Caco-2 (cell line): ENCODE data around the gene GRID1. TPM values are rescaled to one million over a fixed set of nuclear protein-coding genes. Genes with fewer than 3 reads are reported as not detected.

Experiments used
- BruUV-seq: library from RNA; stranded (reverse); fragments of 400-500 nt; replicated peaks from 2 replicates; lab custom pipeline; 2021; lab: Mats Ljungman, UMichigan
- CTCF ChIA-PET: fragments of 300-600 bp; sonication (Branson Sonifier 250); formaldehyde crosslinking; loops from one replicate; lab custom pipeline; 2022; ENCODE audit warnings: antibody characterized with exemption; lab: Charles Lee
- POLR2A ChIA-PET: fragments of 300-600 bp; sonication (Branson Sonifier 250); formaldehyde crosslinking; loops from one replicate; lab custom pipeline; 2022; ENCODE audit warnings: antibody characterized with exemption; lab: Charles Lee
- DNase-seq, 2 experiments: peaks; one replicate each; pipeline versions ENCODE4 v3.0.0 to v3.0.0-alpha.2; 2020 to 2022
- H3K27me3 ChIP-seq: replicated peaks from 2 replicates; pipeline ENCODE4 v1.6.0; 2011; ENCODE audit warnings: low read length; ENCODE audit not compliant: control insufficient read depth, insufficient read depth
- H3K36me3 ChIP-seq: 2 replicates; pipeline ENCODE4 v1.5.1; 2011; ENCODE audit warnings: low read length; ENCODE audit not compliant: control insufficient read depth, insufficient read depth
- H3K4me1 ChIP-seq: fragments of 250-450 bp; sonication (Bioruptor Pico); 2 replicates; pipeline ENCODE4 v1.5.1; 2020; ENCODE audit warnings: mild to moderate bottlenecking
- H3K4me3 ChIP-seq: 2 replicates; pipeline ENCODE4 v1.5.1; 2011; ENCODE audit warnings: low read depth, mild to moderate bottlenecking, control low read depth, low read length
- H3K9me3 ChIP-seq: fragments of 250-450 bp; sonication (Bioruptor Pico); 2 replicates; pipeline ENCODE4 v1.5.1; 2020; ENCODE audit warnings: mild to moderate bottlenecking, moderate library complexity
- H3K27ac Mint-ChIP-seq: one replicate; pipeline ENCODE4 v1.8.0; 2022; ENCODE audit warnings: mixed read lengths; ENCODE audit not compliant: unreplicated experiment
- H3K27me3 Mint-ChIP-seq: one replicate; pipeline ENCODE4 v1.8.0; 2022; ENCODE audit warnings: mixed read lengths; ENCODE audit not compliant: insufficient read depth, unreplicated experiment
- H3K36me3 Mint-ChIP-seq: one replicate; pipeline ENCODE4 v1.8.0; 2022; ENCODE audit warnings: mild to moderate bottlenecking, mixed read lengths; ENCODE audit not compliant: insufficient read depth, unreplicated experiment
- H3K4me1 Mint-ChIP-seq: one replicate; pipeline ENCODE4 v1.8.0; 2022; ENCODE audit warnings: low read depth, mixed read lengths; ENCODE audit not compliant: unreplicated experiment
- H3K4me3 Mint-ChIP-seq: one replicate; pipeline ENCODE4 v1.8.0; 2022; ENCODE audit warnings: mild to moderate bottlenecking, moderate library complexity, mixed read lengths; ENCODE audit not compliant: unreplicated experiment
- H3K9me3 Mint-ChIP-seq: one replicate; pipeline ENCODE4 v1.8.0; 2022; ENCODE audit warnings: mixed read lengths; ENCODE audit not compliant: unreplicated experiment
- CTCF ChIP-seq, 2 experiments: fragments of 200-600 bp in 1 of 2; IDR thresholded peaks; 1 replicate in 1 of 2; 2 replicates in 1 of 2; pipeline versions ENCODE4 v1.5.1 to v1.8.0; 2011 to 2022; ENCODE audit warnings: antibody characterized with exemption in 1 of 2, control low read depth in 1 of 2, inconsistent platforms in 1 of 2, low read depth in 1 of 2, low read length in 1 of 2, mild to moderate bottlenecking in 1 of 2, moderate library complexity in 1 of 2; ENCODE audit not compliant: insufficient read depth in 1 of 2, severe bottlenecking in 1 of 2, unreplicated experiment in 1 of 2
- intact Hi-C: fragments of 100-400 bp; cut with micrococcal nuclease; formaldehyde crosslinking; loops from one replicate; pipeline ENCODE4 v1.10.0; 2022; ENCODE audit not compliant: unreplicated experiment
- total RNA-seq: library from RNA; stranded (reverse); gene quantifications from 2 replicates; pipeline ENCODE4 v1.2.3, GENCODE V29; 2022

GRID1 gene
- total RNA-seq, 1 experiment from 2014 or later, result 8.0 TPM

- no peaks in the 10 kb centered on the region for H3K9me3 ChIP-seq
- TF ChIP-seq CTCF (IDR thresholded peaks at IDR 0.05; ENCODE audit: insufficient read depth in 1 of 2, low read depth in 1 of 2, low read length in 1 of 2, severe bottlenecking in 1 of 2, unreplicated experiment in 1 of 2), result no peak
- Mint-ChIP-seq H3K36me3 (no peaks in the 10 kb centered on the region), H3K9me3 (no peaks in the 10 kb centered on the region), H3K27ac (no peak overlapping the region), H3K4me1 (no peaks in the 10 kb centered on the region), H3K27me3 (peaks cover 15% of the 10 kb centered on the region), H3K4me3 (no peak overlapping the region)
- no TSS peak for BruUV-seq
- no peak for DNase-seq
- no peak overlapping the region for H3K4me3 ChIP-seq
- H3K4me1 ChIP-seq, result peaks cover 4% of the 10 kb centered on the region; the same call in 1 of the 2 replicates
- ChIA-PET POLR2A (no interaction called here), CTCF (interaction anchor here (1.2 kb wide), 1 partner anchor 32 kb away, joined by 3 read pairs; no protein-coding TSS in a partner anchor)
- no peaks in the 10 kb centered on the region for H3K27me3 ChIP-seq
- intact Hi-C loops, result loop anchor here (1.0 to 10.0 kb wide), 8 partner anchors 28 to 1153 kb away; no protein-coding TSS in a partner anchor
- no peaks in the 10 kb centered on the region for H3K36me3 ChIP-seq
Measured at GRCh38 chr10:86377797-86378146, 11.2 kb upstream of the GRID1 start.

- Mint-ChIP-seq H3K4me1 (no peaks in the 10 kb centered on the region), H3K27ac (no peak overlapping the region), H3K9me3 (no peaks in the 10 kb centered on the region), H3K36me3 (no peaks in the 10 kb centered on the region), H3K27me3 (peaks cover 13% of the 10 kb centered on the region), H3K4me3 (no peak overlapping the region)
- no peaks in the 10 kb centered on the region for H3K36me3 ChIP-seq
- no TSS peak for BruUV-seq
- peak; percentile 81 to 98 for TF ChIP-seq CTCF (IDR thresholded peaks at IDR 0.05; ENCODE audit: insufficient read depth in 1 of 2, low read depth in 1 of 2, low read length in 1 of 2, severe bottlenecking in 1 of 2, unreplicated experiment in 1 of 2)
- H3K9me3 ChIP-seq, result no peaks in the 10 kb centered on the region
- peaks cover 4% of the 10 kb centered on the region; the same call in 1 of the 2 replicates for H3K4me1 ChIP-seq
- intact Hi-C loops, result loop anchor here (1.0 to 10.0 kb wide), 8 partner anchors 28 to 1152 kb away; no protein-coding TSS in a partner anchor
- POLR2A ChIA-PET, result no interaction called here
- CTCF ChIA-PET, result no interaction called here
- DNase-seq, result peak; percentile 71 to 94
- H3K4me3 ChIP-seq, result no peak overlapping the region
- no peaks in the 10 kb centered on the region for H3K27me3 ChIP-seq
Measured at GRCh38 chr10:86376852-86377796, 10.5 kb upstream of the GRID1 start.

- intact Hi-C loops, result loop anchor here (10.0 kb wide), 3 partner anchors 272 to 1152 kb away; no protein-coding TSS in a partner anchor
- Histone ChIP-seq H3K4me1 (peaks cover 4% of the 10 kb centered on the region; the same call in 1 of the 2 replicates), H3K4me3 (no peak overlapping the region), H3K9me3 (no peaks in the 10 kb centered on the region), H3K36me3 (no peaks in the 10 kb centered on the region), H3K27me3 (no peaks in the 10 kb centered on the region)
- Mint-ChIP-seq H3K36me3 (no peaks in the 10 kb centered on the region), H3K4me1 (no peaks in the 10 kb centered on the region), H3K9me3 (no peaks in the 10 kb centered on the region), H3K4me3 (no peak overlapping the region), H3K27me3 (peaks cover 6% of the 10 kb centered on the region), H3K27ac (no peak overlapping the region)
- POLR2A ChIA-PET, result no interaction called here
- BruUV-seq, result no TSS peak
- no peak for TF ChIP-seq CTCF (IDR thresholded peaks at IDR 0.05; ENCODE audit: insufficient read depth in 1 of 2, low read depth in 1 of 2, low read length in 1 of 2, severe bottlenecking in 1 of 2, unreplicated experiment in 1 of 2)
- no peak for DNase-seq
- CTCF ChIA-PET, result no interaction called here
Measured at GRCh38 chr10:86376403-86376802, 9.8 kb upstream of the GRID1 start.
